Adrenal gland (tissue), 12 donors: ENCODE results near the gene PROM1. TPM values are rescaled to one million over a fixed set of nuclear protein-coding genes. Genes with fewer than 3 reads are reported as not detected.

ENCODE experiments used
- DNase-seq, 7 donors: peaks; one replicate each; pipeline ENCODE4 v3.0.0-alpha.2; 2019 to 2020
- H3K27ac ChIP-seq, 5 donors: fragments of 200-600 bp; sonication (generic) in 4 of 5; 1 replicate in 3 of 5; 2 replicates in 2 of 5; pipeline versions ENCODE4 v1.5.1 to v1.8.0; 2016 to 2020; ENCODE audit warnings: mild to moderate bottlenecking in 1 of 5
- H3K27me3 ChIP-seq: fragments of 200-600 bp; 2 replicates; pipeline ENCODE4 v1.8.0; 2021
- H3K36me3 ChIP-seq, 2 donors: fragments of 200-600 bp; replicated peaks in 1 of 2; 1 replicate in 1 of 2; 2 replicates in 1 of 2; pipeline versions ENCODE4 v1.5.1 to v1.8.0; 2018 to 2022
- H3K4me1 ChIP-seq, 2 donors: fragments of 200-600 bp; replicated peaks in 1 of 2; 1 replicate in 1 of 2; 2 replicates in 1 of 2; pipeline versions ENCODE4 v1.5.1 to v1.8.0; 2018 to 2021
- H3K4me3 ChIP-seq, 4 donors: fragments of 200-600 bp; sonication (generic) in 3 of 4; one replicate each; pipeline ENCODE4 v1.5.1; 2016 to 2018
- H3K9me3 ChIP-seq, 3 donors: fragments of 200-600 bp; sonication (generic) in 1 of 3; replicated peaks in 1 of 3; 1 replicate in 2 of 3; 2 replicates in 1 of 3; pipeline versions ENCODE4 v1.5.1 to v1.8.0; 2016 to 2021
- CTCF ChIP-seq, 6 experiments: fragments of 450-650 bp in 4 of 6; fragments of 200-600 bp in 2 of 6; sonication (generic) in 1 of 6; IDR thresholded peaks; 1 replicate in 5 of 6; 2 replicates in 1 of 6; pipeline versions ENCODE4 v1.5.1 to v1.8.0; 2016 to 2021; ENCODE audit warnings: antibody characterized with exemption in 6 of 6, mild to moderate bottlenecking in 2 of 6, moderate library complexity in 1 of 6
- POLR2A ChIP-seq, 2 donors: fragments of 450-650 bp; IDR thresholded peaks; one replicate each; pipeline ENCODE4 v1.6.1; 2017; ENCODE audit warnings: antibody characterized with exemption in 2 of 2, mild to moderate bottlenecking in 2 of 2, moderate library complexity in 1 of 2
- WGBS, 4 donors: extraction: QIAGEN DNeasy Blood & Tissue Kit in 2 of 4; methylation state at CpG; one replicate each; pipeline versions ENCODE4 v1.1.5 to v1.1.7; 2013 to 2017; 5-methylcytosine and 5-hydroxymethylcytosine counted together
- intact Hi-C, 2 donors: fragments of 100-400 bp; cut with DNase I; formaldehyde crosslinking; loops; one replicate each; pipeline versions ENCODE4 v1.14.1 to v1.15.0; 2022 to 2023
- polyA plus RNA-seq, 3 donors: library from polyadenylated mRNA; stranded (reverse); fragments of 200-250 nt in 2 of 3; fragments of 350-450 nt in 1 of 3; fragmentation: Illumina TruSeq in 1 of 3; extraction: RNeasy Lipid Tissue Mini Kit (QIAGEN cat#74804) in 1 of 3; gene quantifications; one replicate each; pipeline ENCODE4 v1.2.3, GENCODE V29; 2013 to 2014
- total RNA-seq, 9 donors: library from RNA; depleted of rRNA in 4 of 9; stranded (reverse); fragments of >200 nt in 4 of 9; fragments of 120-200 nt in 1 of 9; fragmentation: NEBNext Ultra II Directional in 1 of 9; extraction: Animal tissue kit (Norgen Biotek cat#: 25700) in 1 of 9; gene quantifications; one replicate each; pipeline versions ENCODE4 v1.1.0 to v1.2.4, GENCODE V29; 2013 to 2023
- donor health status: healthy with polysubstance abuse.
- donor health status: Bipolar disorder and iron deficiency.
- donor health status: DM: yes; HTN: yes; CAD: no.
- donor health status: DM: no; HTN: no; CAD: no.
- donor health status: DM: no; HTN: no; CAD: no.
- donor health status: DM: yes; HTN: yes; CAD: no.

PROM1 gene
- total and polyA plus RNA-seq, 12 donors: 0.14 to 1.6 (median 0.39) TPM; not detected in 4

DNA sequence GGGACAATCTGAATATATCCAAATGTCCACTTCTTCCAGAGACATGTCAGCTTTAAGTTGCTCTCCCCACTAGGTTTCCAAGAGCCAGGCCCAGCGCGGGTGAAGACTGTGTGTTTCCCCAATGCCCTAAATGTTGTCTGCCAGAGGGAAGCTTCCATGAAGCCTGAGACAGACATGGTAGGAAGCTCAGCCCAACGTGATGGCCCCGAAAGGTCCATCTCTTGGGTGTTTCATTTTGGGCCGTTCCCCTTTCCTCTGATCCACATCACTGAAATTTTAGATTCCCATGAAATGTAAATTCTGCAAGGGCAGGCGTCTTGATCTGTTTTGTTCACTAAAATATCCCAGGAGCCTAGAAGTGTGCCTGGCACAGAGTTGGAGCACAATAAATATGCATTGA lies 25.4 kb upstream of the PROM1 start:
- DNase-seq: no peak
- Histone ChIP-seq H3K4me3 (no peak overlapping the region), H3K9me3 (no peaks in the 10 kb centered on the region), H3K4me1 (no peaks in the 10 kb centered on the region), H3K36me3 (no peaks in the 10 kb centered on the region), H3K27me3 (no peaks in the 10 kb centered on the region), H3K27ac (no peak overlapping the region)
- intact Hi-C loops: no loop called here
- no peak for TF ChIP-seq POLR2A (IDR thresholded peaks at IDR 0.05)
- no peak for TF ChIP-seq CTCF (IDR thresholded peaks at IDR 0.05)
- WGBS, 4 donors: 88 to 92% (median 91%) methylated on average over 6 of the region's 6 CpGs

DNA sequence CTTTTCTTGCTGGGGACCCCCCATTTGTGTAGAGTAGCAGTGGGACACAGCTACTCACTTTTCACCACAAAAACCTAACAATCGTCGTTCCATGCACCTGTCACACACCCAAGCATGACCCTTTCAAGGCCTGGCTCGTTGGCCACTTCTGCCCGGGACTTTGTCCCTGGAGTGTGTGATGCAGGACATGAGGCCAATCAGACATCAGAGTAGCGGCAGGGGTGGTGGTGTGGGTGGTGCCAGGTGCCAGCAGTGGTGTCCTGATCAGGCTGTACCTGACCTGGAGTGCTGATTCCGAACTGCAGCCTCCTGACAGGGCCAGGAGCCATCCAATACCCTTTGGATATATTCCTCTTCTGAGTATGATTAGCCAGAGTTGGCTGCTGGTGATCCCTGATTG lies 23.1 kb upstream of the PROM1 start:
- intact Hi-C loops: no loop called here
- 55 to 92% (median 84%) methylated on average over 4 to 6 of the region's 6 CpGs for WGBS, 4 donors
- TF ChIP-seq CTCF (IDR thresholded peaks at IDR 0.05): no peak
- Histone ChIP-seq H3K4me3 (no peak overlapping the region), H3K27ac (no peak overlapping the region), H3K4me1 (no peaks in the 10 kb centered on the region), H3K9me3 (no peaks in the 10 kb centered on the region), H3K36me3 (no peaks in the 10 kb centered on the region), H3K27me3 (no peaks in the 10 kb centered on the region)
- DNase-seq: no peak

DNA sequence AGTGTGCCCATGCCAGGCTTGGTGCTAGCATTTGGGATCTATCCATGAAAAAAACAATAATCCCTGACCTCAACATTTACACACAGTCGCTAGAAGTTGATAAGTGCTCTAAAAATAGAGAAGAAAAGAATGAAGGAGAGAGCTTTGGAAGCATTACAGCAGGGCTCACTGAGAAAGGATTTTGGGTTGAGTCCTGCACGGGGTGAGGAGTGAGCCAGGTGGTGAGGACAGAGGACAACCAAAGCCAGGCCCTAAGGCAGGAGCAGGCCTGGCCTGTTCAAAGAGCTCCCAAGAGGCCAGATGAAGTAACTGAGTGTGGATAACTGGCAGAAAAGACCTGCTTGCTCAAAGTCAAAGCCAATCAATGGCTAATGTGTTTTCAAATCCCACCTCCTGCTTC lies 20.7 kb upstream of the PROM1 start:
- WGBS, 4 donors: 46 to 62% (median 53%) methylated on average over 2 of the region's 2 CpGs
- intact Hi-C loops: no loop called here
- no peak for TF ChIP-seq CTCF (IDR thresholded peaks at IDR 0.05)
- no peak for TF ChIP-seq POLR2A (IDR thresholded peaks at IDR 0.05)
- Histone ChIP-seq H3K4me3 (no peak overlapping the region), H3K27ac (no peak overlapping the region), H3K4me1 (no peaks in the 10 kb centered on the region), H3K27me3 (peaks cover 6% of the 10 kb centered on the region), H3K9me3 (no peaks in the 10 kb centered on the region), H3K36me3 (no peaks in the 10 kb centered on the region)
- no peak for DNase-seq

GRCh38 chr4:16102356-16102755 lies 18.5 kb upstream of the PROM1 start:
- Histone ChIP-seq H3K36me3 (no peaks in the 10 kb centered on the region), H3K4me1 (no peaks in the 10 kb centered on the region), H3K27me3 (peaks cover 6% of the 10 kb centered on the region), H3K9me3 (no peaks in the 10 kb centered on the region), H3K27ac (no peak overlapping the region), H3K4me3 (no peak overlapping the region)
- TF ChIP-seq POLR2A (IDR thresholded peaks at IDR 0.05): no peak
- no peak for TF ChIP-seq CTCF (IDR thresholded peaks at IDR 0.05)
- WGBS, 4 donors: 86 to 93% (median 88%) methylated on average over 7 of the region's 7 CpGs
- DNase-seq: no peak
- intact Hi-C loops: no loop called here
